HepG2 (cell line): ENCODE results near the gene C3orf18. TPM values are rescaled to one million over a fixed set of nuclear protein-coding genes. Genes with fewer than 3 reads are reported as not detected.

Experiments
- ATAC-seq: fragments of 200-7000 bp; cut with Tn5 transposase; 3 replicates; pipeline ENCODE4 v1.9.1; 2020; ENCODE audit warnings: mild to moderate bottlenecking, moderate library complexity
- BruUV-seq: library from RNA; stranded (reverse); fragments of 400-500 nt; replicated peaks from 2 replicates; lab custom pipeline; 2021; lab: Mats Ljungman, UMichigan
- CTCF ChIA-PET: fragments of 300-600 bp; formaldehyde crosslinking; extraction: SDS; loops from one replicate; lab custom pipeline; 2021; ENCODE audit warnings: low total read pairs, inconsistent platforms, low intra/inter-chr PET ratio; lab: Yijun Ruan, JAX
- POLR2A ChIA-PET: fragments of 350-600 bp; sonication (Branson Sonifier 250); formaldehyde crosslinking; loops from one replicate; lab custom pipeline; 2020; ENCODE audit warnings: antibody characterized with exemption, inconsistent platforms; lab: Yijun Ruan, JAX
- DNase-seq: peaks from one replicate; pipeline ENCODE4 v3.0.0-alpha.2; 2015; ENCODE audit warnings: low spot score
- FAIRE-seq: peaks from 3 replicates; lab custom pipeline; 2011; peaks lifted over from hg19 to GRCh38; lab: Jason Lieb, UNC
- H2AFZ ChIP-seq: one replicate; pipeline ENCODE4 v1.6.1; 2011; ENCODE audit warnings: low read length, inconsistent platforms
- H3K27ac ChIP-seq: fragments of 300-600 bp; 3 replicates; pipeline ENCODE4 v1.8.0; 2011; ENCODE audit warnings: mixed run types, mild to moderate bottlenecking, mixed read lengths, low read length, inconsistent platforms; ENCODE audit not compliant: insufficient read depth; ENCODE audit errors: extremely low read length
- H3K27me3 ChIP-seq, 2 experiments: fragments of 200-600 bp in 1 of 2; 2 replicates in 1 of 2; 3 replicates in 1 of 2; pipeline versions ENCODE4 v1.6.0 to v1.8.0; 2011; ENCODE audit warnings: low read length in 2 of 2, mild to moderate bottlenecking in 2 of 2, moderate library complexity in 2 of 2, inconsistent platforms in 1 of 2; ENCODE audit not compliant: insufficient read depth in 2 of 2, control insufficient read depth in 1 of 2
- H3K36me3 ChIP-seq, 2 experiments: fragments of 200-600 bp in 1 of 2; replicated peaks in 1 of 2; 2 replicates in 1 of 2; 3 replicates in 1 of 2; pipeline versions ENCODE4 v1.5.1 to v1.8.0; 2011; ENCODE audit warnings: low read length in 2 of 2, inconsistent platforms in 1 of 2; ENCODE audit not compliant: insufficient read depth in 2 of 2, control insufficient read depth in 1 of 2
- H3K4me1 ChIP-seq: 2 replicates; pipeline ENCODE4 v1.5.1; 2012; ENCODE audit warnings: low read length, inconsistent platforms; ENCODE audit not compliant: insufficient read depth
- H3K4me2 ChIP-seq: 2 replicates; pipeline ENCODE4 v1.6.0; 2011; ENCODE audit warnings: low read depth, low read length, inconsistent platforms
- H3K4me3 ChIP-seq, 3 experiments: fragments of 200-600 bp in 1 of 3; sonication (generic), shearing (Covaris generic) in 1 of 3; replicated peaks in 1 of 3; 2 replicates each; pipeline ENCODE4 v1.5.1; 2011 to 2016; ENCODE audit warnings: low read length in 3 of 3, inconsistent platforms in 2 of 3, low read depth in 2 of 3, mild to moderate bottlenecking in 2 of 3, control low read depth in 1 of 3, mixed read lengths in 1 of 3; ENCODE audit not compliant: insufficient read depth in 1 of 3
- H3K79me2 ChIP-seq: one replicate; pipeline ENCODE4 v1.6.1; 2011; ENCODE audit warnings: low read length, inconsistent platforms; ENCODE audit not compliant: insufficient read depth
- H3K9ac ChIP-seq: 2 replicates; pipeline ENCODE4 v1.6.0; 2011; ENCODE audit warnings: mild to moderate bottlenecking, low read depth, low read length, inconsistent platforms; ENCODE audit not compliant: insufficient read depth
- H3K9me3 ChIP-seq: 2 replicates; pipeline ENCODE4 v1.5.1; 2012; ENCODE audit warnings: mild to moderate bottlenecking, low read length
- H4K20me1 ChIP-seq: 2 replicates; pipeline ENCODE4 v1.6.0; 2011; ENCODE audit warnings: inconsistent platforms, mild to moderate bottlenecking, low read length, moderate library complexity; ENCODE audit not compliant: insufficient read depth
- ATF3 ChIP-seq: sonication (generic); formaldehyde crosslinking; IDR thresholded peaks from 2 replicates; pipeline ENCODE4 v1.4.0; 2020; ENCODE audit warnings: missing genetic modification reagents
- E2F5 ChIP-seq: sonication (generic); formaldehyde crosslinking; conservative IDR thresholded peaks from 2 replicates; pipeline ENCODE4 v1.4.0; 2020; ENCODE audit warnings: missing genetic modification reagents
- GABPB1 ChIP-seq: IDR thresholded peaks from 2 replicates; pipeline ENCODE4 v1.6.1; 2016; ENCODE audit warnings: mild to moderate bottlenecking, missing genetic modification reagents, moderate library complexity, missing compliant biosample characterization
- HCFC1 ChIP-seq: fragments of 150-350 bp; IDR thresholded peaks from 2 replicates; pipeline ENCODE4 v1.6.1; 2014; ENCODE audit warnings: low read depth, low read length
- HNF4A ChIP-seq: sonication (generic); formaldehyde crosslinking; IDR thresholded peaks from 2 replicates; pipeline ENCODE4 v1.4.0; 2020; ENCODE audit warnings: missing genetic modification reagents
- MTF1 ChIP-seq: sonication (generic); formaldehyde crosslinking; IDR thresholded peaks from 2 replicates; pipeline ENCODE4 v1.5.0; 2020; ENCODE audit warnings: missing genetic modification reagents
- POLR2G ChIP-seq: fragments of 200-400 bp; formaldehyde crosslinking; IDR thresholded peaks from 2 replicates; pipeline ENCODE4 v1.6.1; 2018; ENCODE audit warnings: mild to moderate bottlenecking, low read depth, low read length, moderate library complexity
- SIX4 ChIP-seq: sonication (generic); formaldehyde crosslinking; IDR thresholded peaks from 2 replicates; pipeline ENCODE4 v1.4.0; 2020; ENCODE audit warnings: missing genetic modification reagents
- SOX5 ChIP-seq: IDR thresholded peaks from 2 replicates; pipeline ENCODE4 v1.6.1; 2016; ENCODE audit warnings: borderline replicate concordance
- XRCC5 ChIP-seq: fragments of 200-400 bp; formaldehyde crosslinking; optimal IDR thresholded peaks from 2 replicates; pipeline ENCODE3; 2017; ENCODE audit warnings: mild to moderate bottlenecking, low read length
- ZNF143 ChIP-seq: sonication (generic); formaldehyde crosslinking; IDR thresholded peaks from 2 replicates; pipeline ENCODE4 v1.4.0; 2020; ENCODE audit warnings: missing genetic modification reagents
- WGBS: methylation state at CpG from one replicate; pipeline ENCODE4 v1.1.6; 2017; ENCODE audit warnings: low lambda C conversion rate; 5-methylcytosine and 5-hydroxymethylcytosine counted together
- in situ Hi-C: cut with HindIII; loops from 2 replicates; pipeline ENCODE4 v1.10.0; 2017; ENCODE audit warnings: low pct_unique_long_range_greater_than_20kb; ENCODE audit not compliant: extremely low pct_ligation_motif_present
- intact Hi-C: fragments of 100-400 bp; cut with micrococcal nuclease; formaldehyde crosslinking; loops from one replicate; pipeline ENCODE4 v1.10.0; 2022; ENCODE audit not compliant: unreplicated experiment
- polyA plus RNA-seq, 8 experiments: library from polyadenylated mRNA; depleted of rRNA in 3 of 8; stranded (reverse) in 7 of 8; unstranded in 1 of 8; fragments of >200 nt; fragmentation: Illumina TruSeq in 4 of 8; extraction: Trizol in 4 of 8; gene quantifications; 2 replicates each; pipeline versions ENCODE4 v1.2.1 to v1.2.3, GENCODE V29; 2011 to 2016; ENCODE audit warnings: low read depth in 4 of 8, missing spikeins in 1 of 8, mixed read lengths in 1 of 8; ENCODE audit not compliant: insufficient read depth in 1 of 8
- total RNA-seq, 5 experiments: library from RNA; depleted of rRNA; stranded (reverse); fragments of >200 nt; fragmentation: Illumina TruSeq; extraction: Trizol; gene quantifications; 2 replicates each; pipeline ENCODE4 v1.2.3, GENCODE V29; 2016; ENCODE audit warnings: low read depth in 1 of 5
- TF ChIP-seq, protein P1 (sequence below): sonication (generic); formaldehyde crosslinking; IDR thresholded peaks from 2 replicates; pipeline ENCODE4 v1.8.0; 2023; ENCODE audit warnings: mild to moderate bottlenecking, missing genetic modification reagents
- TF ChIP-seq, protein P2 (sequence below): sonication (generic); formaldehyde crosslinking; conservative IDR thresholded peaks from 2 replicates; pipeline ENCODE4 v1.4.0; 2020; ENCODE audit warnings: mild to moderate bottlenecking, missing genetic modification reagents, moderate library complexity
- TF ChIP-seq, protein P3 (sequence below): sonication (generic); formaldehyde crosslinking; IDR thresholded peaks from 2 replicates; pipeline ENCODE4 v1.5.0; 2020; ENCODE audit warnings: mild to moderate bottlenecking, missing genetic modification reagents, borderline replicate concordance

C3orf18 gene
- total and polyA plus RNA-seq, 2 of the 13 experiments (the other 11 are each of a cell fraction or from before 2014, with no cell fraction given), result 1.6 to 4.8 TPM

DNA sequence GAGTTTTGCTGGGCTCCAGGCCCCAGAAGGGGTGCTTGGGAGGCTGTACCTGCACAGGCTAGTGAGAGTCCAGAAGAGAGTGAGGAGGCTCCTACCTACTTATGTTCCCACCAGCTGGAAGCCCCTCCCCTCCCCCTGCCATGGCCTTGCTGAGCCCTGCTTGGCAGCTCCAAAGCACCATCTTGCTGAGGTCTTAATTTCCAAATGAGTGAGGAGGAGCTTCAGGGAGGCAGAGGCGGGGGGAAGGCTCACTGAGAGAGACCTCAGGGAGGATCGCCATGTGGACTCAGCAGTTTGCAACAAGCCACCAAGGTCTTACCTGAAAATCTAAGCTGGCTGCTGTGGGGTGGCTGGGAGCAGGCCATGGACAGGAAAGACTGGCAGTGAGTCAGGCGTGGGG is 55.4 kb downstream of the C3orf18 start:
- in situ Hi-C loops, result no loop called here
- TF ChIP-seq ZNF143 (CRISPR knock-in tag) (no peak), ATF3 (CRISPR knock-in tag) (no peak), SIX4 (CRISPR knock-in tag) (no peak), POLR2G (no peak), SOX5 (CRISPR knock-in tag) (no peak), GABPB1 (CRISPR knock-in tag) (no peak), HCFC1 (no peak), E2F5 (CRISPR knock-in tag) (no peak), XRCC5 (no peak), HNF4A (CRISPR knock-in tag) (no peak), MTF1 (CRISPR knock-in tag) (no peak)
- TF ChIP-seq, protein P1, sequence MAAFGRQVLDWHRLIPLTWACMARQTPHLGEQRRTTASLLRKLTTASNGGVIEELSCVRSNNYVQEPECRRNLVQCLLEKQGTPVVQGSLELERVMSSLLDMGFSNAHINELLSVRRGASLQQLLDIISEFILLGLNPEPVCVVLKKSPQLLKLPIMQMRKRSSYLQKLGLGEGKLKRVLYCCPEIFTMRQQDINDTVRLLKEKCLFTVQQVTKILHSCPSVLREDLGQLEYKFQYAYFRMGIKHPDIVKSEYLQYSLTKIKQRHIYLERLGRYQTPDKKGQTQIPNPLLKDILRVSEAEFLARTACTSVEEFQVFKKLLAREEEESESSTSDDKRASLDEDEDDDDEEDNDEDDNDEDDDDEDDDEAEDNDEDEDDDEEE (CRISPR knock-in tag), result no peak
- TF ChIP-seq, protein P2, sequence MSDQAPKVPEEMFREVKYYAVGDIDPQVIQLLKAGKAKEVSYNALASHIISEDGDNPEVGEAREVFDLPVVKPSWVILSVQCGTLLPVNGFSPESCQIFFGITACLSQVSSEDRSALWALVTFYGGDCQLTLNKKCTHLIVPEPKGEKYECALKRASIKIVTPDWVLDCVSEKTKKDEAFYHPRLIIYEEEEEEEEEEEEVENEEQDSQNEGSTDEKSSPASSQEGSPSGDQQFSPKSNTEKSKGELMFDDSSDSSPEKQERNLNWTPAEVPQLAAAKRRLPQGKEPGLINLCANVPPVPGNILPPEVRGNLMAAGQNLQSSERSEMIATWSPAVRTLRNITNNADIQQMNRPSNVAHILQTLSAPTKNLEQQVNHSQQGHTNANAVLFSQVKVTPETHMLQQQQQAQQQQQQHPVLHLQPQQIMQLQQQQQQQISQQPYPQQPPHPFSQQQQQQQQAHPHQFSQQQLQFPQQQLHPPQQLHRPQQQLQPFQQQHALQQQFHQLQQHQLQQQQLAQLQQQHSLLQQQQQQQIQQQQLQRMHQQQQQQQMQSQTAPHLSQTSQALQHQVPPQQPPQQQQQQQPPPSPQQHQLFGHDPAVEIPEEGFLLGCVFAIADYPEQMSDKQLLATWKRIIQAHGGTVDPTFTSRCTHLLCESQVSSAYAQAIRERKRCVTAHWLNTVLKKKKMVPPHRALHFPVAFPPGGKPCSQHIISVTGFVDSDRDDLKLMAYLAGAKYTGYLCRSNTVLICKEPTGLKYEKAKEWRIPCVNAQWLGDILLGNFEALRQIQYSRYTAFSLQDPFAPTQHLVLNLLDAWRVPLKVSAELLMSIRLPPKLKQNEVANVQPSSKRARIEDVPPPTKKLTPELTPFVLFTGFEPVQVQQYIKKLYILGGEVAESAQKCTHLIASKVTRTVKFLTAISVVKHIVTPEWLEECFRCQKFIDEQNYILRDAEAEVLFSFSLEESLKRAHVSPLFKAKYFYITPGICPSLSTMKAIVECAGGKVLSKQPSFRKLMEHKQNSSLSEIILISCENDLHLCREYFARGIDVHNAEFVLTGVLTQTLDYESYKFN (CRISPR knock-in tag), result no peak
- TF ChIP-seq, protein P3, sequence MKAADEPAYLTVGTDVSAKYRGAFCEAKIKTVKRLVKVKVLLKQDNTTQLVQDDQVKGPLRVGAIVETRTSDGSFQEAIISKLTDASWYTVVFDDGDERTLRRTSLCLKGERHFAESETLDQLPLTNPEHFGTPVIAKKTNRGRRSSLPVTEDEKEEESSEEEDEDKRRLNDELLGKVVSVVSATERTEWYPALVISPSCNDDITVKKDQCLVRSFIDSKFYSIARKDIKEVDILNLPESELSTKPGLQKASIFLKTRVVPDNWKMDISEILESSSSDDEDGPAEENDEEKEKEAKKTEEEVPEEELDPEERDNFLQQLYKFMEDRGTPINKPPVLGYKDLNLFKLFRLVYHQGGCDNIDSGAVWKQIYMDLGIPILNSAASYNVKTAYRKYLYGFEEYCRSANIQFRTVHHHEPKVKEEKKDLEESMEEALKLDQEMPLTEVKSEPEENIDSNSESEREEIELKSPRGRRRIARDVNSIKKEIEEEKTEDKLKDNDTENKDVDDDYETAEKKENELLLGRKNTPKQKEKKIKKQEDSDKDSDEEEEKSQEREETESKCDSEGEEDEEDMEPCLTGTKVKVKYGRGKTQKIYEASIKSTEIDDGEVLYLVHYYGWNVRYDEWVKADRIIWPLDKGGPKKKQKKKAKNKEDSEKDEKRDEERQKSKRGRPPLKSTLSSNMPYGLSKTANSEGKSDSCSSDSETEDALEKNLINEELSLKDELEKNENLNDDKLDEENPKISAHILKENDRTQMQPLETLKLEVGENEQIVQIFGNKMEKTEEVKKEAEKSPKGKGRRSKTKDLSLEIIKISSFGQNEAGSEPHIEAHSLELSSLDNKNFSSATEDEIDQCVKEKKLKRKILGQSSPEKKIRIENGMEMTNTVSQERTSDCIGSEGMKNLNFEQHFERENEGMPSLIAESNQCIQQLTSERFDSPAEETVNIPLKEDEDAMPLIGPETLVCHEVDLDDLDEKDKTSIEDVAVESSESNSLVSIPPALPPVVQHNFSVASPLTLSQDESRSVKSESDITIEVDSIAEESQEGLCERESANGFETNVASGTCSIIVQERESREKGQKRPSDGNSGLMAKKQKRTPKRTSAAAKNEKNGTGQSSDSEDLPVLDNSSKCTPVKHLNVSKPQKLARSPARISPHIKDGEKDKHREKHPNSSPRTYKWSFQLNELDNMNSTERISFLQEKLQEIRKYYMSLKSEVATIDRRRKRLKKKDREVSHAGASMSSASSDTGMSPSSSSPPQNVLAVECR (CRISPR knock-in tag), result no peak

More for the DNA sequence above, 55.4 kb downstream of the C3orf18 start:
- intact Hi-C loops, result no loop called here
- Histone ChIP-seq H4K20me1 (no peaks in the 10 kb centered on the region), H3K4me1 (peaks cover 40% of the 10 kb centered on the region), H3K79me2 (no peaks in the 10 kb centered on the region), H3K27me3 (peaks cover 2 to 41% of the 10 kb centered on the region in 2 experiments; a peak in 2 of 5 replicates), H3K4me3 (no peak overlapping the region), H3K36me3 (no peaks in the 10 kb centered on the region), H3K4me2 (no peak overlapping the region), H3K9me3 (no peaks in the 10 kb centered on the region), H2AFZ (no peak overlapping the region), H3K9ac (no peak overlapping the region), H3K27ac (no peak overlapping the region)
- POLR2A ChIA-PET, result no interaction called here
- ATAC-seq (no peak), DNase-seq (no peak), FAIRE-seq (no peak)
- CTCF ChIA-PET, result no interaction called here
- 20% methylated on average over 2 of the region's 3 CpGs for WGBS
- BruUV-seq, result no TSS peak
